ENCODE measurements around the gene TMEM273.
A peak's percentile ranks its signal among the peaks of the same experiment; 100 is the strongest.

Gene TMEM273

GRCh38 chr10:49174926-49175500 is 13.2 kb downstream of the TMEM273 start:
- DNase-seq = no peak

GRCh38 chr10:49174261-49174925 is 13.8 kb downstream of the TMEM273 start:
- DNase-seq = no peak

- DNase-seq = no peak
Observed at GRCh38 chr10:49173853-49174252, 14.3 kb downstream of the TMEM273 start.

GRCh38 chr10:49173201-49173772 is 14.9 kb downstream of the TMEM273 start:
- no peak for DNase-seq

- DNase-seq = no peak
Observed at GRCh38 chr10:49172777-49173132, 15.4 kb downstream of the TMEM273 start.

GRCh38 chr10:49172061-49172776 is 16.0 kb downstream of the TMEM273 start:
- no peak for DNase-seq

- no peak for DNase-seq
Observed at GRCh38 chr10:49171326-49172060, 16.7 kb downstream of the TMEM273 start.

- no peak for DNase-seq
Observed at GRCh38 chr10:49170632-49171325, 17.4 kb downstream of the TMEM273 start.

GRCh38 chr10:49169776-49170175 is 18.4 kb downstream of the TMEM273 start:
- no peak for DNase-seq

- no peak for DNase-seq
Observed at GRCh38 chr10:49168831-49169500, 19.2 kb downstream of the TMEM273 start.

GRCh38 chr10:49168171-49168540 is 20.0 kb downstream of the TMEM273 start:
- DNase-seq = no peak

- no peak for DNase-seq
Observed at GRCh38 chr10:49167425-49168170, 20.6 kb downstream of the TMEM273 start.

- no peak for DNase-seq
Observed at GRCh38 chr10:49166484-49167400, 21.4 kb downstream of the TMEM273 start.

GRCh38 chr10:49165821-49166483 is 22.2 kb downstream of the TMEM273 start:
- no peak for DNase-seq

- DNase-seq = no peak
Observed at GRCh38 chr10:49165259-49165658, 22.9 kb downstream of the TMEM273 start.

GRCh38 chr10:49164559-49165188 is 23.5 kb downstream of the TMEM273 start:
- peak; percentile 45 for DNase-seq

GRCh38 chr10:49163741-49164140 is 24.4 kb downstream of the TMEM273 start:
- DNase-seq = no peak

- DNase-seq = no peak
Observed at GRCh38 chr10:49162761-49163310, 25.4 kb downstream of the TMEM273 start.

- no peak for DNase-seq
Observed at GRCh38 chr10:49162063-49162462, 26.1 kb downstream of the TMEM273 start.

Data from CD4-positive, alpha-beta T cell treated with Interleukin-15 for 1 hour (primary cell).